Fibroblast of skin of left biceps (primary cell): Measurements from ENCODE around the gene OR52B4.
"Not testable (repeated sequence)": the region's sequence is repeated elsewhere in the genome, so short reads cannot be mapped to it uniquely, and the experiment has no call there.

Experiments
- DNase-seq, 2 experiments: peaks; one replicate each; pipeline ENCODE4 v3.0.0-alpha.2; 2013; ENCODE audit warnings: low read depth in 2 of 2

OR52B4 gene

GRCh38 chr11:4368286-4368685, at the start of gene OR52B4:
TSS of gene OR52B4 (minus strand) at chr11:4368386. CDS start at chr11:4368295, 91 bp downstream.
- DNase-seq: no peak

- no peak for DNase-seq
These were observed 48.6 kb upstream of the OR52B4 start for GRCh38 chr11:4416816-4417215.

- DNase-seq: no peak
These were observed 48.1 kb upstream of the OR52B4 start for GRCh38 chr11:4416306-4416705.

- not testable (repeated sequence) for DNase-seq
These were observed 38.0 kb upstream of the OR52B4 start for GRCh38 chr11:4406206-4406605.

GRCh38 chr11:4393858-4394223, 25.7 kb upstream of the OR52B4 start:
- DNase-seq: no peak

GRCh38 chr11:4393209-4393857, 25.1 kb upstream of the OR52B4 start, which contains the start of gene TRIM21:
TSS of gene TRIM21 (minus strand) at chr11:4393702. CDS start at chr11:4390409, 3,293 bp downstream.
- DNase-seq: peak; percentile 28 to 33

- no peak for DNase-seq
These were observed 20.0 kb upstream of the OR52B4 start for GRCh38 chr11:4388221-4388620.

GRCh38 chr11:4385978-4386740, 18.0 kb upstream of the OR52B4 start:
- DNase-seq: no peak

- no peak for DNase-seq
These were observed 13.7 kb upstream of the OR52B4 start for GRCh38 chr11:4381901-4382300.

- DNase-seq: no peak
These were observed 7.4 kb upstream of the OR52B4 start for GRCh38 chr11:4375431-4376140.

- DNase-seq: no peak
These were observed 2.0 kb upstream of the OR52B4 start for GRCh38 chr11:4370166-4370565.

GRCh38 chr11:4348142-4348541, 20.0 kb downstream of the OR52B4 start:
- not testable (repeated sequence) for DNase-seq

- DNase-seq: not testable (repeated sequence)
These were observed 22.8 kb downstream of the OR52B4 start for GRCh38 chr11:4345366-4345765.

GRCh38 chr11:4334356-4334755, 33.8 kb downstream of the OR52B4 start:
- DNase-seq: not testable (repeated sequence)
